ACC112 (cell line): Measurements from ENCODE around the gene RAB37.

Experiments
- H2AFZ ChIP-seq: fragments of 200-600 bp; sonication (generic); one replicate; pipeline ENCODE4 v1.6.0; 2017; ENCODE audit warnings: antibody characterized with exemption, low read length; ENCODE audit not compliant: unreplicated experiment
- H3K27ac ChIP-seq: fragments of 200-600 bp; sonication (generic); 2 replicates; pipeline ENCODE4 v1.5.1; 2014; ENCODE audit warnings: low read depth, mild to moderate bottlenecking, antibody characterized with exemption, low read length, moderate library complexity
- H3K27me3 ChIP-seq: fragments of 200-600 bp; sonication (generic); 2 replicates; pipeline ENCODE4 v1.6.1; 2014; ENCODE audit warnings: mild to moderate bottlenecking, antibody characterized with exemption, low read length, moderate library complexity, mixed read lengths; ENCODE audit not compliant: insufficient read depth
- H3K36me3 ChIP-seq: fragments of 200-600 bp; sonication (generic); 2 replicates; pipeline ENCODE4 v1.6.1; 2016; ENCODE audit warnings: mild to moderate bottlenecking, antibody characterized with exemption, low read length, moderate library complexity, mixed read lengths; ENCODE audit not compliant: insufficient read depth
- H3K4me1 ChIP-seq: fragments of 200-600 bp; sonication (generic); one replicate; pipeline ENCODE4 v1.6.1; 2016; ENCODE audit warnings: low read length, mixed read lengths; ENCODE audit not compliant: insufficient read depth, unreplicated experiment, control insufficient read depth
- H3K4me3 ChIP-seq: fragments of 200-600 bp; sonication (generic); 2 replicates; pipeline ENCODE4 v1.5.1; 2014; ENCODE audit warnings: mild to moderate bottlenecking, low read depth, low read length
- H3K79me2 ChIP-seq: fragments of 200-600 bp; sonication (generic); one replicate; pipeline ENCODE4 v1.6.0; 2016; ENCODE audit warnings: low read length; ENCODE audit not compliant: control insufficient read depth, unreplicated experiment, insufficient read depth

The RAB37 gene

DNA sequence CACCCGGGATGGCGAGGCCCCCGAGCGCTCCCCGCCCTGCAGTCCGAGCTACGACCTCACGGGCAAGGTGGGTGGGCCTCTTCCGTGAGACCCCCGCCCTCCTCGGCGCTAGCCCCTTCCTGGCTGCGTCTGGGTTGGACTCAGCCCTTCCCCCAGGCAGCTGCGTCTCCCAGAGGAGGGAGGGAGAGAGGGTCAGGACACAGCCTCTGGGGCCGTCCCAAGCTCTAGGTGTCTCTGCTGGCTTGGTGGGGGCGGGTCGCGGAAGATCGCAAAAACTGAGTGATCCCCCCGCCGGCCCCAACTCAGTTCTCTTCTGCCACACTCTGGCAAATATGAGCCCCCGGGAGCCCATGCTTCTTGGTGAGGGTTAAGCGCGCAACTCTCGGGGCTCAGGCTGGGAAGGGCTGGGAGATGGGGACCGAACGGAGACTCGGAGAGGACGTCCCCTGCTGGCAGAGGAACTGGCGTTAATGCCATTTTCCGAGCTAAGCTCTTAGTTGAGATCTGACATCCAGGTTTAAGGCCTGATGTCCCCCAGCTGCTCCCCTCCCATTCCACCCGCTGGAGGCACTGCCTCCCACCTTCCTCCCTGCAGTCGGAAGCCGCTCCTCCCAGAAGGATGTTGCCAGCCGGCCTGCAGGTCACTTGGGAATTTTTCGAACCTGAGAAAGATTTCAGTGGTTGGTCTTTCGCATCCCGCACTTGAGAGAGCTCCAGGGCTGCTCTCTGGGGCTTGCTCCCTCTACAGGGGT, 419 bp downstream of the RAB37 start:
- Histone ChIP-seq H3K27ac (no peak overlapping the region), H2AFZ (no peak overlapping the region)

DNA sequence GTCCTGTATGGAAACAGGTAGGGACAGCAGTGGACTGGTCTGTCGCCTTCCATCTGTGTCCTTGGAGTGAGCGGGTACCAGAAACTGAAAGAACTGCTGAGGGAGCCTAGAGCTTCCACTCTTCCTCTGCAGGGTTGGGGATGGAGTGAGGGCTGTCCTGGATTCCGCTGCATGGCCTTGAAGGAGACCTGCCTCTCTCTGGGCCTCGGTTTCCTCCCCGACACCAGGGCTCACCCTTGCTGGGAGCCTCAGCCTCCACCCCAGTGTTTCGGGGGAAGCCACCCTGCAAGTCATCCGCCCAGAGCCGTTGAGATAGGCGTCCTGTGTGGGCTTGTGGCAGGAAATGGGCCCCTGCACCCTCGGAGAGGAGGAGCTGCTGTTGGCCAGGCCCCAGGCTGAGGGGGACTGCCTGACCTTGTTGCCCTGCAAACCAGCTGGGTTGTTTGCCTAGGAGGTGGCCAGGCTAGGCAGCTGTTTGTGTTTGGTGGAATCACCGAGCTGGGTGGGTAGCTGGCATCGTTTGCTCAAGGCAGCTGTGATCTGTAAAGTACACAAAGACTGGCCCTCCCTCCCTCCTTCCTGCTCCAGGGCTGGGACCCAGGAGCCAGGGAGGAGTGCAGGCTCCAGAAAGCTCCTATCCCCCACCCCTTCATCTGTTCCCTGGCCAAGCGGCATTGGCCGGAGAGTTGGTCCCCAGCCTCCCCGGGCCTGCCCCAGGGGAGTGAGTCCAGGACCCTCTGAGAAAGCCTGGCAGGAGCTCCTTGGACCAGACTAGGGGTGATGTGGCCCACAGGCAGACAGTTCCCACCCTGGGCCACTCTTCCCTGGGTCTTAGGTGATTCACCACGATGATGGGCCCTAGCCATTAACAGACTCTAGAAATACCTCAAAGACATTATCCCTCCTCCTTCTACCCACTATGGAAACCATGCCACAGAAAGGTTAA, 1.3 kb downstream of the RAB37 start:
- no peaks in the 10 kb centered on the region for H3K36me3 ChIP-seq
- peaks cover 68% of the 10 kb centered on the region for H3K27me3 ChIP-seq
- no peak overlapping the region for H2AFZ ChIP-seq
- H3K4me1 ChIP-seq = no peaks in the 10 kb centered on the region
- no peak overlapping the region for H3K27ac ChIP-seq
- no peaks in the 10 kb centered on the region for H3K79me2 ChIP-seq
- H3K4me3 ChIP-seq = no peak overlapping the region

More for the DNA sequence above, 419 bp downstream of the RAB37 start:
- peaks cover 70% of the 10 kb centered on the region for H3K27me3 ChIP-seq
- no peaks in the 10 kb centered on the region for H3K79me2 ChIP-seq
- no peaks in the 10 kb centered on the region for H3K36me3 ChIP-seq
- no peaks in the 10 kb centered on the region for H3K4me1 ChIP-seq
- peak overlapping the region; percentile 19; the same call in 1 of the 2 replicates for H3K4me3 ChIP-seq

- H3K4me1 ChIP-seq = no peaks in the 10 kb centered on the region
- no peak overlapping the region for H3K4me3 ChIP-seq
- H3K36me3 ChIP-seq = no peaks in the 10 kb centered on the region
- H2AFZ ChIP-seq = no peak overlapping the region
- no peaks in the 10 kb centered on the region for H3K79me2 ChIP-seq
- H3K27ac ChIP-seq = no peak overlapping the region
- peaks cover 58% of the 10 kb centered on the region for H3K27me3 ChIP-seq
Measured at GRCh38 chr17:74739227-74739831, 2.3 kb downstream of the RAB37 start.

DNA sequence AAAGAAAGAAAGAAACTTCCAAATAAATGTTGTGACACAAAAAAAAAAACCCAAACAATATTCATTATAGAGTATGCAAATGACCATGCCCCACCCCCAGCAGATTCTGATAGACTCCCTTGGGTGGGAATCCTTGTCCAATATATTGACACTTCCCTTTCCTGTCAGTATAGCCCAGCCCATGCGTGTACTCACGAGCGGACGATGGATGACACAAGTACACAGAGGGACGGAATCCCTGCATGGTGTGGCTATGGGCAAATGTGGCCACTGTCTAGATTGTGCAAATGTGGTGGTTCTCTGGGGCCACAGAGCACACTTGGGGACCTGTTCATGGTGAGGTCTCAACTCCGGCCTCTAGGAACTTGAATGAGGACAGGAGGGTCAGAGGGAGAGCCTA, 3.1 kb downstream of the RAB37 start:
- Histone ChIP-seq H3K36me3 (no peaks in the 10 kb centered on the region), H3K27me3 (peaks cover 51% of the 10 kb centered on the region), H3K79me2 (no peaks in the 10 kb centered on the region), H2AFZ (no peak overlapping the region), H3K27ac (no peak overlapping the region), H3K4me3 (no peak overlapping the region), H3K4me1 (no peaks in the 10 kb centered on the region)

- Histone ChIP-seq H3K27me3 (peaks cover 45% of the 10 kb centered on the region), H2AFZ (no peak overlapping the region), H3K36me3 (no peaks in the 10 kb centered on the region), H3K4me1 (no peaks in the 10 kb centered on the region), H3K27ac (no peak overlapping the region), H3K79me2 (no peaks in the 10 kb centered on the region), H3K4me3 (no peak overlapping the region)
Measured at GRCh38 chr17:74740641-74741387, 3.8 kb downstream of the RAB37 start.

- H3K36me3 ChIP-seq = no peaks in the 10 kb centered on the region
- H3K27me3 ChIP-seq = peaks cover 32% of the 10 kb centered on the region
- no peak overlapping the region for H3K4me3 ChIP-seq
- no peaks in the 10 kb centered on the region for H3K79me2 ChIP-seq
- no peak overlapping the region for H3K27ac ChIP-seq
- H3K4me1 ChIP-seq = no peaks in the 10 kb centered on the region
- H2AFZ ChIP-seq = no peak overlapping the region
Measured at GRCh38 chr17:74742153-74742515, 5.1 kb downstream of the RAB37 start.

GRCh38 chr17:74742978-74743545, 6.0 kb downstream of the RAB37 start:
- H3K27me3 ChIP-seq = peaks cover 22% of the 10 kb centered on the region

GRCh38 chr17:74743755-74744154, 6.7 kb downstream of the RAB37 start:
- Histone ChIP-seq H3K79me2 (no peaks in the 10 kb centered on the region), H3K4me1 (no peaks in the 10 kb centered on the region), H2AFZ (no peak overlapping the region), H3K27me3 (peaks cover 18% of the 10 kb centered on the region), H3K4me3 (no peak overlapping the region), H3K36me3 (no peaks in the 10 kb centered on the region), H3K27ac (no peak overlapping the region)

More at GRCh38 chr17:74742978-74743545, 6.0 kb downstream of the RAB37 start:
- Histone ChIP-seq H3K27ac (no peak overlapping the region), H3K36me3 (no peaks in the 10 kb centered on the region), H3K79me2 (no peaks in the 10 kb centered on the region), H3K4me1 (no peaks in the 10 kb centered on the region), H2AFZ (no peak overlapping the region), H3K4me3 (no peak overlapping the region)

- H2AFZ ChIP-seq = no peak overlapping the region
- no peak overlapping the region for H3K27ac ChIP-seq
- no peaks in the 10 kb centered on the region for H3K4me1 ChIP-seq
- peaks cover 18% of the 10 kb centered on the region for H3K27me3 ChIP-seq
- H3K79me2 ChIP-seq = no peaks in the 10 kb centered on the region
- no peak overlapping the region for H3K4me3 ChIP-seq
- no peaks in the 10 kb centered on the region for H3K36me3 ChIP-seq
Measured at GRCh38 chr17:74744349-74744713, 7.3 kb downstream of the RAB37 start.
